HG03439 (cell line): Measurements from ENCODE around the gene SPAG7.

Experiments
- ATAC-seq: cut with Tn5 transposase; IDR thresholded peaks from one replicate; pipeline ENCODE4 v1.9.1; 2021; ENCODE audit warnings: mild to moderate bottlenecking, moderate library complexity; ENCODE audit not compliant: unreplicated experiment

Gene SPAG7

GRCh38 chr17:4978726-4979125 lies 11.1 kb upstream of the SPAG7 start:
- no peak for ATAC-seq

DNA sequence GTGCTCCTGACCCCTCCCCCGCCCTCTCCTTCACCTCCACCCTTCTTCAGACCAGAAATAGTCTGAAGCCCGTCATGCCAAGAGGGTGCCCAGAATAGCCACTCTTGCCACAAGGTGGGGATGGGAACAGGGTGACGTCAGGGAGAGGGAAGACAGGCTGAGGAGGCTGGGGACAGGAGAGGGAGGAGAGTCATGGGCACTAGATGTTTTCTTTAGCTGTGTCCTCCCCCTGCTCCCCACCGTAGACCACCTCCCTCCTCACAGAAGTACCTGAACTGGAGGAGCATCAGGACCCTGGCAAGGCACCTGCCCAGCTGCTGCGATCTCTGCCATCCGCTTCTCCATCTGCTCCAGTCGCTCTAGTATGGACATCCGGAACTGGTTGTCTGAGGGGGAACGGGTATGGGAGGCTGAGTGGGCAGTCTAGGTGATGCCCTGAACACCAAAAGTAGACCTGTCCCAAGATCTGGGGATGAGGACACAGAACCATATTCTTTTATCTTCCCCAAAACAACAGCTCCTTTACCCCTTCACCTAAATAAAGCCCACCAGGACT lies 6.6 kb upstream of the SPAG7 start:
- ATAC-seq = no peak

- no peak for ATAC-seq
Measured at GRCh38 chr17:4973256-4974114, 5.9 kb upstream of the SPAG7 start.

DNA sequence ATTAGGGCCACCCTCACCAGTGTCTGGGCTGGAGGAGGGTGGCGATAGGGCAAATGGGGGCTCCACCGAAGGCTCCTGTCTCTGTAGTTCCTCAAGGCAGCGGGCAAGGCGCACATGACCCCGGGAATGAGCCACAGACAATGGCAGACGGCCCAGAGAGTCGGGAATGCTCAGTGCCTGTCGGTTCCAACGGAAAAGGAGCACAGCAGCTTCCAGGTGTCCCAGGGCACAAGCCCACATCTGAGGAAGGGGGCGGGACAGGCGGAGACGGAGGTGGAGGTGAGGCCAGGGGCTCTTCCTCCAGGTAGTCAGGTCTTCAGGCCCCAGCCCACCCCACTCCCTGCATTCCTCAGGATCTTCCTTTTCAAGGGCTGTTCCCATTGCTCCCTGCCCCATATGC lies 5.1 kb upstream of the SPAG7 start:
- ATAC-seq = no peak

DNA sequence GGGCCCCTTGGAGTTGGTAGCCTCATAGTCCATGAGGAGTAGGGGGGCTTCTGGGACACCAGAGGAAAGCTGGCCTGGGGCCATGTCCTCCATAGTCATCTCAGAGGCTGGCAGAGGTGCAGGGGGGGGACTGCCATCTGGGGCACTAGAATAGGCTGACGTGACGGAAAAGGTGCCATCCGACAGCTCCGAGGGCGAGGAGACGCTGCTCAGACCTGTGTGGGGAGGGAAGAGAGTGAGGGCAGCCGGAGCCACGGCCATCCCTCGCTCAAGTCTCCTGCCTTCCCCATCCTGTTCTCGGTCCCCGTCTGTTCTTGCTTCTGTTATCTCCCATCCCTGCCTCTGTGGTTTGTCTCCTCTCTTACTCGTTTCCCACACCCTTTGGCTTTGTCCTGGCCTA lies 4.7 kb upstream of the SPAG7 start:
- no peak for ATAC-seq

DNA sequence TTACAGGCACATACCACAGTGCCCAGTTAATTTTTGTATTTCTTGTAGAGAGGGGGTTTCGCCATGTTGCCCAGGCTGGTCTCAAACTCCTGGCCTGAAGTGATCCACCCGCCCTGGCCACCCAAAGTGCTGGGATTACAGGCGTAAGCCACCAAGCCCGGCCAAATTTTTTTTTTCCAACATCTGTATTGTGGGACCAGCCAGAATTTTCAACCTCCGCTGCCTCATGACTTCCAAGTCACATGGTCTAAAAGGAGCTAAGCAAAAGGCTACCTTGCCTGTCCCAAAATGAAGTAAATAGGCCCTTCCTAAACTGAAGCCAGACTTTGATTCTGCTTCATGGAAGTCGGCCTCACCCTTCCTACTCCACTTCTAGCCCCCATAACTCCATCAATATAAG lies 4.2 kb upstream of the SPAG7 start:
- ATAC-seq = no peak

DNA sequence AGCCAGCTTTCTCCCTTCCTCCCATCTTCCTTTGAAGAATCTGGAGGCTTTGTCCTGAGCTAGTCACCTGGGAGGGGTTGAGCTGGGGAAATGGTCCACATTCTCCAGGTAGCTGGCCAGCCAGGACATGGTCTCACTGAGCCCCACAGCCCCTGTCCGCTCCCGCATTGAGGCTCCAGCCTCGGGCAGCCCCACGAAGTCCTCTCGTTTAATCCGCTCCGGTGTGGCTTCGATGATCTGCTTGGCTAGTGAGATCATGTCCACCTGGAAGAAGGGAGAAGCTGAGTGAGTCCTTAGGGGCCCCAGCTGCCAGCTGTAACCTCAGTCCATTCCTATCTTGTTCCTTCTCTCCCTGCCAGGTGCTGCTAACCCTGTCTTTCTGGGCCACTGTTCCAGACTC lies 2.7 kb upstream of the SPAG7 start:
- no peak for ATAC-seq

DNA sequence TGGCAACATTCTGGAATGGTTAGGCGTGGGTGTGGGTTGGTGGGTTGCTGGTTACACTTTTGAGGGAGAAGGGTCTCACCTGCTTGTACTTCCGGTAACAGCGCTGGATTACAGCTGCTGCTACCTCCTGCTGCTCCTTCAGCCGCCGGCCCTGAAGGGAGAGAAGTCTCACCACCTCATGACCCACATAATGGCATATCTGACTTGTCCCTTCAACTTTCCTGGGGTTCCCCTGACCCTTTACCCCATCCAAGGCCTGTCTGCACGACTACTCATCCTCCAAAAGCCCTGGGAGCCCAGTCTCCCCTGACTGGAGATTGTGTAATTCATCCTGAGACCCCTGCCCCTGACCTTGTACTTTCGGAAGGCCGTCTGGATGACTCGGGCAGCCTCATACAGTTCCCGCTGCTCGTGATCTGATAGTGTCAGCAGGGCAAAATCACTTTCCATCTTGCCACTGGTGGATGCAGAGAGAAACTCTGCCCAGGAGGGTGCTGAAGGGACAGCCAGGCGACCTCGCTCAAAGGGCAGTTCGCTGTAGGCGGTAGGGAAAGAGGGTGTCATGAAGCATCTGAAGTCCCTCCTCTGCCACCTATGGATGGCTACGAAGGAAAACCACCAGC lies 2.0 kb upstream of the SPAG7 start:
- ATAC-seq = no peak

DNA sequence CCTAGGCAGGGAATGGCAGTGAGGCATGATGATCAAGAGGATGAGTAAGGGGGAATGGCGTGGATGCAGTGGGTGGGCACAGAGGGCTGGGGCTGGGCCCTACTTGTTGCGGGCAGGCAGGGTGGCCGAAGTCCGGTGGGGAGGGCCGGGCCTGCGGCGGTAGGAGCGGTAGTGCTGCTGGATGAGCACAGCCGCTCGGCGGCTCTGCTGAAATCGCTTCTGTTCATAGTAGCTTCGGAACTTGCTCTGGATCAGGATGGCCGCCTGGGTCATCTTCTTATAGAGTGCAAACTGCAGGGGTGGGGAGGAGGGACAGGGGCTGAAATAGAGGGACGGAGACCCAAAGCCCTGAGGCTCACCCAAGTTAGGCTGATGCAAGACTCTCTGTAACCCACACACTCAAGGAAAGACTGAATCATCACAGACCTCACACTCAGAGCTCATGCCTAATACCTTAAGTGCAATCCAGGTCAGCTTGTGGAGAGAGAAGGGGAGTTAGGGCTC lies 1.5 kb upstream of the SPAG7 start:
- ATAC-seq = no peak

- ATAC-seq = no peak
Measured at GRCh38 chr17:4968486-4969046, 949 bp upstream of the SPAG7 start.

DNA sequence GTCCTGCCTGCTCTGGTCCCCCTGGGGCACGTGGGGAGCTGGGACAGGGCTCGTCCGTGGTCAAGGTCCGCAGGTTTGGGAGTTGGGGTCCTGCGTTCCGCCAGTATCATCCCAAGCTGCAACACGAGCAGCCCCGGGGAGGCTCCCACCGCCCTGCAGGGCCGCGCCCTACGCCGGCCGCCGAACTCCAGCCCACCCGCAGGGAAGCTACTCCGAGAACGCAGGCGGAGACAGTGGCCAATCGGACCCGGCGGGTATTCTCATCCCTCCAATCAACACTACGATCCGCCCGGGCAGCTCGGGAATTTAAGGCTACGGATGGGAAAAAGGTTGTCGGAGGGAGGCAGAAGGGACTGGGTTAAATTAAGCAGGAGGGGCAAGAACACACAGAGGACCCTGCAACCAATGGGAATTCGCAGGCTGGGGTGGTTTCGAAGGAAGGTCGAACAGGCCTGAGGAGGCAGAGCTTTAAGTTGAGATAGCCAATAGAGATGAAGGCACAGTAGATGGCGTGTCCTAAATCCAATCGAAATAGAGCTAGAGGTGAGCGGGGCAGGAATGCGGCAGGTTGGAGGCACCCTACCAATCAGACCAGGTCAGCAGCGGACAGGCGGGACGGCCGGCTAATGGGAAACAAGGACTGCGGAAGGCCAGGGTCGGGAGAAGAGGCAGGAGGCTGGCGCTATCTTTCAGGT lies 626 bp downstream of the SPAG7 start:
- ATAC-seq = peak; percentile 82

DNA sequence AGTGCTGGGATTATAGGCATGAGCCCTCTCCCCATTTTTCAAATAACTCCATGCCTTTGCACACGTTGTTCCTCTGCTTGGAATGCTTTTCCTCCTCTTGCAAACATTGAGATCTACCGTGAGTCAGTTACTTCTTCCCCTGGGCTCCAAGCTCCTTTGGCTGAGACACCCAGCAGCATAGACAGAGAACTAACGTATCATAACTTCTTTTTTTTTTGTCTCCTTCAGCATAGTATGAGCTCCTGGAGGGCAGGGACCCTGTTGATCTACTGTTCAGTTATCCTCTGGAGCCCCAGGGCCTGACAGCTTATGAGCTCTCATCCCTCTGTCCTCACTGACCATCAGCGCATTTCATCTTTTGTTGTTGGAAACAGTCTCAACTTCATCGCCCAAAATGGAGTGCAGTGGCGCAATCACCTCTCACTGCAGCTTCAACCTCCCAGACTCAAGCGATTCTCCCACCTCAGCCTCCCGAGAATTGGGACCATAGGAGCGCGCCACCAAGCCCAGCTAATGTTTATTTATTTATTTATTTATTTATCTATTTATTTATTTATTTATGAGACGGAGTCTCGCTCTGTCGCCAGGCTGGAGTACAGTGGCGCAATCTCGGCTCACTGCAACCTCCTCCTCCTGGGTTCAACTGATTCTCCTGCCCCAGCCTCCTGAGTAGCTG lies 2.2 kb downstream of the SPAG7 start:
- no peak for ATAC-seq

GRCh38 chr17:4960279-4960922 lies 7.2 kb downstream of the SPAG7 start:
- ATAC-seq = no peak

GRCh38 chr17:4959261-4959965 lies 8.2 kb downstream of the SPAG7 start:
- ATAC-seq = no peak

DNA sequence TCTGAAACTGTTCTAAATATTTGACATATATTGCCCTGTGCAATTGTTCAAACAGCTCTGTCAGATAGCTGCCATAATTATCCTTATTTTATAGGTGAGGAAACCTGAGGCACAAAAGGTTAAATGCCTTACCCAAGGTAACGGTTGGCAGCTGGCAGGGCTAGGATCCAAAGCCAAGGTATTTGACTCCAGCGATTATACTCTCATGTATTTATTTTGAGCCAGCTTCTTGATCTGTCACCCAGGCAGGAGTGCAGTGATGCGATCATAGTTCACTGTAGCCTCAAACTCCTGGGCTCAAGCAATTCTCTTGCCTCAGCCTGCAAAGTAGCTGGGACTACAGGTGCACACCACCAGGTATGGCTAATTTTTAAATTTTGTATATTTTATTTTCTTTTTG lies 9.5 kb downstream of the SPAG7 start:
- no peak for ATAC-seq

DNA sequence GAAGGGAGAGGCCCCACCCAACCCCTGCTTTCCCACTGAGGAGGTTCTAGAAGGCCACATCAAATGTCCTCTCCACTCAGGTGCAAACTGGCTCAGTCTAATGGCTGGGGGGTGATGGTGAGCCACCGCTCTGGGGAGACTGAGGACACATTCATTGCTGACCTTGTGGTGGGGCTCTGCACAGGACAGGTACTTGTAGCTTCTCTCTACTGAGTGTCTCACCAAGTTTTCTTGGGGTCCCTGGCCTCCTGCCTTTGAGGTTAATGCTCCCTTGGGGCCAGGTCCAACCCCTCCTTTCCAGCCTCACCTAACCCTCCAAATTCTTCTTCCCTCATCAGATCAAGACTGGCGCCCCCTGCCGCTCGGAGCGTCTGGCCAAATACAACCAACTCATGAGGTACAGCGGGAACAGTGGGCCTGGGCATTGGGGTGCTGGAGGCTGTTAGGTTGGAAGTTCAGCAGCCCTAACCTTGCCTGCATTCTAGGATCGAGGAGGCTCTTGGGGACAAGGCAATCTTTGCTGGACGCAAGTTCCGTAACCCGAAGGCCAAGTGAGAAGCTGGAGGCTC lies 11.0 kb downstream of the SPAG7 start:
- ATAC-seq = no peak

GRCh38 chr17:4955091-4955490 lies 12.5 kb downstream of the SPAG7 start:
- no peak for ATAC-seq

GRCh38 chr17:4953451-4953961 lies 14.1 kb downstream of the SPAG7 start:
- no peak for ATAC-seq

- no peak for ATAC-seq
Measured at GRCh38 chr17:4951486-4951885, 16.1 kb downstream of the SPAG7 start.
